ENCODE data around the gene RHOXF1.

The RHOXF1 gene

GRCh38 chrX:120145295-120145925 lies 29.7 kb upstream of the RHOXF1 start:
- DNase-seq (ENCODE audit: low read depth in 1 of 2, low spot score in 1 of 2) = no peak
- peaks cover 2% of the 10 kb centered on the region for H3K27me3 ChIP-seq (ENCODE audit: insufficient read depth, poor library complexity, severe bottlenecking)

GRCh38 chrX:120144178-120144844 lies 28.6 kb upstream of the RHOXF1 start:
- Histone ChIP-seq H3K4me3 (replicated peaks; ENCODE audit: insufficient read depth, low read length) (no peak overlapping the region), H3K27me3 (ENCODE audit: insufficient read depth, poor library complexity, severe bottlenecking) (peaks cover 2% of the 10 kb centered on the region), H3K27ac (replicated peaks) (no peak overlapping the region)
- DNase-seq (ENCODE audit: low read depth in 1 of 2, low spot score in 1 of 2) = no peak
- TF ChIP-seq REST (IDR thresholded peaks at IDR 0.05; ENCODE audit: insufficient replicate concordance, low read depth) (no peak), SPI1 (IDR thresholded peaks at IDR 0.05; ENCODE audit: borderline replicate concordance, low read depth) (no peak), CTCF (IDR thresholded peaks at IDR 0.05; ENCODE audit: insufficient read depth, low read length) (no peak), POLR2AphosphoS5 (IDR thresholded peaks at IDR 0.05; ENCODE audit: low read depth) (no peak), GABPA (IDR thresholded peaks at IDR 0.05; ENCODE audit: low read depth) (no peak)

More at GRCh38 chrX:120145295-120145925, 29.7 kb upstream of the RHOXF1 start:
- TF ChIP-seq SPI1 (IDR thresholded peaks at IDR 0.05; ENCODE audit: borderline replicate concordance, low read depth) (no peak), POLR2AphosphoS5 (IDR thresholded peaks at IDR 0.05; ENCODE audit: low read depth) (no peak), CTCF (IDR thresholded peaks at IDR 0.05; ENCODE audit: insufficient read depth, low read length) (no peak), REST (IDR thresholded peaks at IDR 0.05; ENCODE audit: insufficient replicate concordance, low read depth) (no peak), GABPA (IDR thresholded peaks at IDR 0.05; ENCODE audit: low read depth) (no peak)
- Histone ChIP-seq H3K4me3 (replicated peaks; ENCODE audit: insufficient read depth, low read length) (no peak overlapping the region), H3K27ac (replicated peaks) (no peak overlapping the region)

GRCh38 chrX:120140293-120140981 lies 24.7 kb upstream of the RHOXF1 start:
- DNase-seq (ENCODE audit: low read depth in 1 of 2, low spot score in 1 of 2) = no peak
- TF ChIP-seq SPI1 (IDR thresholded peaks at IDR 0.05; ENCODE audit: borderline replicate concordance, low read depth) = no peak
- no peak for TF ChIP-seq REST (IDR thresholded peaks at IDR 0.05; ENCODE audit: insufficient replicate concordance, low read depth)
- no peak for TF ChIP-seq GABPA (IDR thresholded peaks at IDR 0.05; ENCODE audit: low read depth)
- TF ChIP-seq CTCF (IDR thresholded peaks at IDR 0.05; ENCODE audit: insufficient read depth, low read length) = no peak
- no peak for TF ChIP-seq POLR2AphosphoS5 (IDR thresholded peaks at IDR 0.05; ENCODE audit: low read depth)
- Histone ChIP-seq H3K27me3 (ENCODE audit: insufficient read depth, poor library complexity, severe bottlenecking) (peaks cover 2% of the 10 kb centered on the region), H3K4me3 (replicated peaks; ENCODE audit: insufficient read depth, low read length) (no peak overlapping the region), H3K27ac (replicated peaks) (no peak overlapping the region)
